GM19043 (cell line): ENCODE measurements around the gene CARMIL3.
"Not testable (repeated sequence)": the region's sequence is repeated elsewhere in the genome, so short reads cannot be mapped to it uniquely, and the experiment has no call there.

Source experiments
- ATAC-seq: cut with Tn5 transposase; IDR thresholded peaks from one replicate; pipeline ENCODE4 v1.9.1; 2021; ENCODE audit warnings: low read depth; ENCODE audit not compliant: unreplicated experiment

CARMIL3 gene, protein sequence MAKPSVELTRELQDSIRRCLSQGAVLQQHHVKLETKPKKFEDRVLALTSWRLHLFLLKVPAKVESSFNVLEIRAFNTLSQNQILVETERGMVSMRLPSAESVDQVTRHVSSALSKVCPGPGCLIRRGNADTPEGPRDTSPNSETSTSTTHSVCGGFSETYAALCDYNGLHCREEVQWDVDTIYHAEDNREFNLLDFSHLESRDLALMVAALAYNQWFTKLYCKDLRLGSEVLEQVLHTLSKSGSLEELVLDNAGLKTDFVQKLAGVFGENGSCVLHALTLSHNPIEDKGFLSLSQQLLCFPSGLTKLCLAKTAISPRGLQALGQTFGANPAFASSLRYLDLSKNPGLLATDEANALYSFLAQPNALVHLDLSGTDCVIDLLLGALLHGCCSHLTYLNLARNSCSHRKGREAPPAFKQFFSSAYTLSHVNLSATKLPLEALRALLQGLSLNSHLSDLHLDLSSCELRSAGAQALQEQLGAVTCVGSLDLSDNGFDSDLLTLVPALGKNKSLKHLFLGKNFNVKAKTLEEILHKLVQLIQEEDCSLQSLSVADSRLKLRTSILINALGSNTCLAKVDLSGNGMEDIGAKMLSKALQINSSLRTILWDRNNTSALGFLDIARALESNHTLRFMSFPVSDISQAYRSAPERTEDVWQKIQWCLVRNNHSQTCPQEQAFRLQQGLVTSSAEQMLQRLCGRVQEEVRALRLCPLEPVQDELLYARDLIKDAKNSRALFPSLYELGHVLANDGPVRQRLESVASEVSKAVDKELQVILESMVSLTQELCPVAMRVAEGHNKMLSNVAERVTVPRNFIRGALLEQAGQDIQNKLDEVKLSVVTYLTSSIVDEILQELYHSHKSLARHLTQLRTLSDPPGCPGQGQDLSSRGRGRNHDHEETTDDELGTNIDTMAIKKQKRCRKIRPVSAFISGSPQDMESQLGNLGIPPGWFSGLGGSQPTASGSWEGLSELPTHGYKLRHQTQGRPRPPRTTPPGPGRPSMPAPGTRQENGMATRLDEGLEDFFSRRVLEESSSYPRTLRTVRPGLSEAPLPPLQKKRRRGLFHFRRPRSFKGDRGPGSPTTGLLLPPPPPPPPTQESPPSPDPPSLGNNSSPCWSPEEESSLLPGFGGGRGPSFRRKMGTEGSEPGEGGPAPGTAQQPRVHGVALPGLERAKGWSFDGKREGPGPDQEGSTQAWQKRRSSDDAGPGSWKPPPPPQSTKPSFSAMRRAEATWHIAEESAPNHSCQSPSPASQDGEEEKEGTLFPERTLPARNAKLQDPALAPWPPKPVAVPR (N-terminal part only)

DNA sequence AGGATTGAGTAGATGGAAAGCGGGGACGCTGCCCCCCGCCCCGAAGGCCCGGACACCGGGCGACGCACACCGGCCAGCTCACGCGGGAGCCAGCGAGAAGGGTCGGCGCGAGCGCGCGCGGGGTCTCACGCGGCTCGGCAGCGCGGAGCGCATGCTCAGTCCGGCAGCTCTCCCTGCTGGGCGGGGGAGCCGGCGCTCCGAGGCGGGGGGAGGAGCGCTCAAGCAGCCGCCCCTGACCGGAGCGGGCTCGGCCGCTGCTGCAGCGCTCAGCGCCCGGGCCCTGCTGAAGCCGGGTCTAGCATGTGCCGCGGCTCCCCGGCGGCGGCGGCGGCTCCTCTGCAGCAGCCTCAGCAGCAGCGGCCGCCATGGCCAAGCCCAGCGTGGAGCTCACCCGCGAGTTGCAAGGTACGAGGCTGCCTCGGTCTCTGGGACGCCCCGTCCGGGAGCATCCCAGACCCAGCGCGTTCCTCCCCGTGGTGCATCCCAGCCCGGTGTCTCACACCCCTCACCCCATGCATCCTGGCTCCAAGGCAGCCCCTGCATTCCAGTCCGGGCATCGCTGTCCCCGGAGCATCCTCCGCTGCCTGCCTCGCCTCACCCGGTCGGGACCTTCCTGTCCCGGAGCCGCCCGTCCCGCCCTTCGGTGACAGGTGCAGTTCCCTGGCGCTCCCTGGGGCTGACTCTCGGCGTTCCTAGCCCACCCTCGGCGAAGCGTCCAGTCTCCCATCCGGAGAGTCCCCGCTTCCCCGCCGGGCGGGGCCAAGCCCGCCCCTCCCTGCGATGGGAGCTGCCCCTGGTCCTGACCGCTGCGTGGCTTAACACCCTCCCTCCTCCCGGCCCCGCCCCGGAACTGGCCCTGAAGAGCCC, at the start of gene CARMIL3:
Gene CARMIL3, plus strand, starts transcription at position 221 of the 867 bp plus-strand sequence. Its CDS starts 145 bp downstream, at position 366.
- peak; percentile 61 for ATAC-seq

GRCh38 chr14:24006471-24006816, 45.4 kb upstream of the CARMIL3 start:
- peak; percentile 24 for ATAC-seq

GRCh38 chr14:24006817-24007652, 44.8 kb upstream of the CARMIL3 start:
- ATAC-seq: peak; percentile 74

DNA sequence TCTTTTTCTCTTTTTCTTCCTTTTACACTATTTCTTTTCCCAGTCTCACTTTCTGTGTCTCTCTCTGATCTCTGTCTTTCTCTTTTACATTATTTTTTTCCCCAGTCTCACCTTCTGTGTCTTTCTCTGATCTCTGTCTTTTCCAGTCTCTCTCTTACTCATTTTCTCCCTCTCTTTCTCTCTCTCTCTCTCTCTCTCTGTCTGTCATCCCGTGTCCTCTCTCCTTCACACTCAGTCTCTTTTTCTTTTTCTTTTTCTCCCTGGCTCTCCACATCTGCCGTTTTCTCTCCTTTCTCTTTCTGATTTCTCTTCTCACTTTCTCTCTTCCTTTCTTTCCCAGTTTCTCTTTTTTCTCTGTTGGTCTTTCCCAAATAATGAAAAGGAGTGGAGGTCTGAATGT, 40.8 kb upstream of the CARMIL3 start:
- no peak for ATAC-seq

DNA sequence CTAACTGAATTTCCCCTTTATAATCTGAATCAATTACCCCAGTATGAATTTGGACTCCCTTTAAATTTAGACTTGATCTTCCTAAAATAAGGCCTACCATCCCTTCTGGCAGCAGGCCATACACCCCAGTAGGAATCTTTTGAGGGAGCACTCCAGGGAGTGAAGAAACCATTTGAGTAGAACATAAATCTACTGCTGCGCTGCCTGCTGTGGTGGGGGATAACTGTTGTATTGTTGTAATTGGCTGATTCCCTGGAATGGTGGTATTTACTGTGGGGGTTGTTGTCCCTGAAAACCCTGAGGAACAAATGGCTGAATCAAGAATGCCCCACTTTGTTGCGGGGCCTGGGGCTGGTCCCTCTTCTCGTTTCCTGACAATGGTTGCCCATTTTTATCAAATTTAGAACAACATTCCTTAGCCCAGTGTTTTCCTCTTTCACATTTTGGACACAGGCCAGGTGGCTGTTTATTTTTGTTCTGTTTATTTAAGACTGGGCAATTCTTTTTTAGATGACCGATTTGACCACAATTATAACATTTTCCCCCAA, 39.0 kb upstream of the CARMIL3 start:
- ATAC-seq: not testable (repeated sequence)

GRCh38 chr14:24013654-24014514, 37.9 kb upstream of the CARMIL3 start:
- ATAC-seq: no peak

GRCh38 chr14:24015745-24016144, 36.1 kb upstream of the CARMIL3 start:
- ATAC-seq: not testable (repeated sequence)

- ATAC-seq: not testable (repeated sequence)
Measured at GRCh38 chr14:24018978-24019377, 32.8 kb upstream of the CARMIL3 start.

DNA sequence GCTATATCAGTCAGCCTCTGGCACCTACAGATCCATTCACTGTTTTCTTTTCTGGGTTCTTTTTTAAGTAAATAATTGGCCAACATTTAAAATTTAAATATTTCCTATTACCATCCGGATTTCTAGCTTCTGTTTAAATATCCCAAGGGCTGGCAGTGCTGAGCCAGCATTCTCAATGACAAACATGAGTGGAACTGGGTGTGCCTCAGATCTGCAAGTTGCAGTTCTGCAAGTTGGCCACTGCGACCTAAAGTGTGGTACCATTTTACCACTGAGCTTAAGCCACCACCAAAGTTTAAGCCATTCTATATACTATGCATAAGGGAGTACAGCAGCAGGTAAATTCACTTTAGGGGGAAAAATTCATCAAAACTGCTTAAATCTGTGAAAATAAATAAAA, 31.9 kb upstream of the CARMIL3 start:
- ATAC-seq: not testable (repeated sequence)

DNA sequence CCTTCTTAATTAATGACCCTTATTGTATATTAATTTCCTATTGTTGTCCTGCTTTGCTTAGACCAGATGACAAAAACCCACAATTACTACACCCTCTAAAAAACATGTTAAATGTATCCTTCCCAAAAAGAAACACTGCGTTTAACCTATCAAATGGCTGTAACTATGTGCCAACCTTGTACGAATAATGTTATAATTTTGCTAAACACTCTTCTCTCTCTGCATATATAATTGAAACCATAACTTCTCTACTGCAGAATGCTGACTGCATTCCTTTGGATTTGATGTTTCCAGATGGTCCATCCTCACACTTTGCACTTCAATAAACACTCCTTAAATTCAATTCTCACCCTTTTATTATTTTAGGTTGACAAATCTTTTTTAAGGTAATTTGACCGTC, 31.3 kb upstream of the CARMIL3 start:
- not testable (repeated sequence) for ATAC-seq

GRCh38 chr14:24024939-24025418, 26.8 kb upstream of the CARMIL3 start:
- ATAC-seq: not testable (repeated sequence)

DNA sequence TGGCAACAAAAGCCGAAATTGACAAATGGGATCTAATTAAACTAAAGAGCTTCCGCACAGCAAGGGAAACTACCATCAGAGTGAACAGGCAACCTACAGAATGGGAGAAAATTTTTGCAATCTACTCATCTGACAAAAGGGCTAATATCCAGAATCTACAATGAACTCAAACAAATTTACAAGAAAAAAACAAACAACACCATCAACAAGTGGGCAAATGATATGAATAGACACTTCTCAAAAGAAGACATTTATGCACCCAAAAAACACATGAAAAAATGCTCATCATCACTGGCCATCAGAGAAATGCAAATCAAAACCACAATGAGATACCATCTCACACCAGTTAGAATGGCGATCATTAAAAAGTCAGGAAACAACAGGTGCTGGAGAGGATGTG, 22.1 kb upstream of the CARMIL3 start:
- not testable (repeated sequence) for ATAC-seq

DNA sequence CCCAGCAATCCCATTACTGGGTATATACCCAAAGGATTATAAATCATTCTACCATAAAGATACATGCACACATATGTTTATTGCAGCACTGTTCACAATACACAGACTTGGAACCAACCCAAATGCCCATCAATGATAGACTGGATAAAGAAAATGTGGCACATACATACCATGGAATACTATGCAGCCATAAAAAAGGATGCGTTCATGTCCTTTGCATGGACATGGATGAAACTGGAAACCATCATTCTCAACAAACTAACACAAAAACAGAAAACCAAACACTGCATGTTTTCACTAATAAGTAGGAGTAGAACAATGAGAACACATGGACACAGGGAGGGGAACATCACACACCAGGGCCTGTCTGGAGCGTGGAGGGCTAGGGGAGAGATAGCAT, 20.5 kb upstream of the CARMIL3 start:
- ATAC-seq: not testable (repeated sequence)

DNA sequence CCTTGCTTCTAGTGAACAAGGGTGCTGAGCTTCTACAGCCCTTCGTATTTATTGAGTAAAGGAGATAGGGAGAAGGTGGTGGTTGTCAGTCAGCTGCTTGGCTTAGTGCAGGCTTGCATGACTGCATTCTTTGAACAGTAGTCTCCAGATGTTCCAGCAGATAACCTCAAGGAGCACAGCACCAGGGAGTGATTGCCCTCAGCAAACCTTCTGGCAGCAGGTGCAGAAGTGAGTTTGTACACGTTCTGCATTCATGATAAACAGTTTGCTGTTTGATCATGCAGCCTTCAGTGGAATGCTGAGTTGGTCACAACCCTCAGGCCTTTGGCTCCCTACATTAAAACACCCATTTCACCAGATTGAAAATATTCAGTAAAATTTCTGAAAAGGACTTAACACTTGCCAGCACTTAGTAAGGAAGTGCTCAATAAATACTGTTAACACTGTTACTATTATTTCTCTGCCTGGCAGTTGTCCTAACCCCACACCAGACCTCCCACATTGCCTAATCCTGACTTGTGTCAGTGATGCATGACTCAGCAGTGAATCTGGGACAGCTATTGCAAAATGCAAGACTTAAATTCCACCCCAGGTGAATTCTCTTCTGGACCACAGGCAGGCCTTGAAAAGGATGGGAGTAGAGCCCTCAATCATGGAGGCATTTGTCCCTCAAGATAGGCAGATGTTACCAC, 18.9 kb upstream of the CARMIL3 start:
- no peak for ATAC-seq

DNA sequence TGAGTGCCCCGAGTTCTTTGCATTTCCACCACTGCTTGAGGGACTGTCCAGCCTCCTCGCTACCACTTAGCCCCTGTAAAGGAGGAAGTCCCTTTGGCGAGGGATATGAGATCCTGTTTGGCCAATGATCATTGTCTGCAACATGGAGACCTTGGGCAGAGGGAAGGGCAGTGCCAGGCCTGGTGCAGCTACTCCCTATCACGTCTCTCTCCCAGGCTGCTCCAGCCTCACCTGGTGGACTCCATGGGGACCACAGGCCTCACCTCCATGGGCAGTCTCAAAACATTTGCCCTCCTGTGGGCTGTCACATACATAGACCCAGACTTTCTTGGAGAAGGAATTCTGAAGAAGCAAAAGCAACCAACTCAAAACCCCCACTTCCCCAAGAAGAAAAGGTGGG, 16.0 kb upstream of the CARMIL3 start:
- peak; percentile 14 for ATAC-seq

- ATAC-seq: peak; percentile 67
Measured at GRCh38 chr14:24036169-24036962, 15.4 kb upstream of the CARMIL3 start.
